SIG-M5 (cell line): ENCODE measurements around the gene TNN.

Experiments used
- DNase-seq: peaks from one replicate; lab custom pipeline; 2025; lab: John Stamatoyannopoulos, UW

The TNN gene

DNA sequence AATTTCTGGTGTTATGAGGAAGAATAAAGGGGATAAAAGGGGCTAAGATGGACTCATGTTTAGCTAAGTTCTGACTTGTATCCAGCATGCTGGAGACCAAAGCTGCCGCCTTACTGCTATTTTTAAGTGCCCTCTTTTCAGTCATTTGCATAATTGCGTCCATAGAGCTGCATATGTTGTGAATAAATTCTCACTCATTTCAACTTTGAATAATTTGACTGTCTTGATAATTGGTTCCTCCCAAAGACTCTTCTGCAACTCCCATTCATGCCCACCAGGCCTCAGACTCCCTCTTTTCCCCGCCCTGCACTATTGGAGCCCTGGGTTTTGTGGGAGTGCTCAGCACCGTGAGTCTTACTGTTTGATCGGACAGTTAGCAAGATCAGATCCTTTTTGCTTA is 79.9 kb downstream of the TNN start:
- no peak for DNase-seq

DNA sequence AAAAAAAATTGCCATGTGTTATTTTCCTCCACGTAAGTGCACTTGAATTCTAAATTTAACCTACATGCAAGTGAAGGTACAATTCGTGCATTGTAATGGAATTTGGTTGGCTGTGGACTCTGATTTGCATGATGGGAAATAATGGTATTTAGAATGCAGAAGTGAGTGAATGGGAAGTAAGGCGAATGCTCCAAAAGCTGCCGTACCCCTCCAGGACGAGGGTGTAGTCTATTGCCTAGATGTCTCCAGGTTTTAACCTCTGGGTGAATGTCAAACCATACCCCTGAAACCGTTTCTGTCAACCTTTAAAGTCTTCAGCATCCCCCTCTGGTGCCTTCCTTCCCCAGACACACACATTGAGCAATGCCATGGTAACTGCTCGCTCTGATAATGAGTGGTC is 80.4 kb downstream of the TNN start:
- no peak for DNase-seq

DNA sequence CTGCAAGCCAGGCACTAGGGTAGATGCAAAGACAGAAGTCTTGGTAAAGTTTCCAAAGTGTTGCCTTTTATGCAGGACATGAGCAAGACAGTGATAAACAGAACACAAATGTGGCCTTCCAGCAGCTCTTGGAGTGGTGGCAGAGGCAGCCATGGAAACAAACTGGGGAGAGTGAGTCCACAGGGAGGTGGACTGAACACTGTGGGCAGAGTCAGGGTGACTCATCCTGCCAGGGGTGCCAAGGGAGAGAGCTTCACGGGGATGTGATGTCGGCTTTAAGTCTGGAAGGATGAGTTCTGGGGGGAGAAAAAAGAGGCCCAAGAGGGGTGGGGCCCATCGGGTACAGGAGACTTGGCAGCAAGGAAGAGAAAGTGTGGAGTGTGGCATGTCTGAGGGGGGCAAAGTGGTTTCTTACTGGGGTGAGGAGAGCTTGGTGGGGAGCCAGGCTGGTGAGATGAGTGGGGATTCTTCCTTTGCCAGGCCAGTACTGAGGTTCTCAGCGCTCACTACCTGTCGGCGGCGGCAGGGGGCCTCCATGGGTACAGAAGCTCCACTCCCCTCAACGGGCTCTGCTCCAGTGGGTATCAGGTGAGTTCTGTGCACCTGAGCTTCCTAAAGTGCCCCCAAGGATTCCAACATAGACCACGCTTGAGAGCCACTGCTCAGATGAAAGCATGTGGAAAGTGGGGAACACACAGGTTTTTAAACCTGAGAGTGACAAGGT is 83.1 kb downstream of the TNN start:
- DNase-seq: no peak

DNA sequence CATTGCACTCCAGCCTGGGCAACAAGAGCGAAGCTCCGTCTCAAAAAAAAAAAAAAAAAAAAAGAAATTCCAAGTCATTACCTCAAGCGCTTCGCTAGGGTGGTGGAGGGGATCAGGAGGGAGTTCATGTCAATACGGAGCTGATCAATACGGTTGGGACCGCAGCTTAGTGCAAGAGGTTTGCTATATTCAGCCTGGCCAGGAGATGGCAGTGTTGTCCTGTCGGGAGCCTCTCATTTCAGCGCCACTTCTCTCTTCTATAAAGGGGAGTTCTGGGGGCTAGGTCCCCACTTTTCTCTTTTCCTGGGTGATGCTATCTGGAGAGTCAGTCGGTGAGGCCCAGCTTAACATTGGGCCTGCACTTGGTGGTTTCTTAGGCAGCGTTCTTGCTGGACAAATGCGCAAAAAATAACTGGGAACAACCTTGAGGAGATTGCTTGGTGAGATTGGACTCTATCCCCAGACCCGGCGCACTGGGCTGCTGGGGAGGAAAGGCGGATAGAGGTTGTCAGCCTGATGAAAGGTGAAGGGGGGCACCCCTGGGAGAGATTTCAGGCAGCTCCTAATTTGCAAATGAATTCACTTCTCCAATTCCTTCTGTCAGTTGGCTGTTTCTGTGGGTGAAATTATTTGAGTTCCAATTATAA is 84.5 kb downstream of the TNN start:
- DNase-seq: no peak

DNA sequence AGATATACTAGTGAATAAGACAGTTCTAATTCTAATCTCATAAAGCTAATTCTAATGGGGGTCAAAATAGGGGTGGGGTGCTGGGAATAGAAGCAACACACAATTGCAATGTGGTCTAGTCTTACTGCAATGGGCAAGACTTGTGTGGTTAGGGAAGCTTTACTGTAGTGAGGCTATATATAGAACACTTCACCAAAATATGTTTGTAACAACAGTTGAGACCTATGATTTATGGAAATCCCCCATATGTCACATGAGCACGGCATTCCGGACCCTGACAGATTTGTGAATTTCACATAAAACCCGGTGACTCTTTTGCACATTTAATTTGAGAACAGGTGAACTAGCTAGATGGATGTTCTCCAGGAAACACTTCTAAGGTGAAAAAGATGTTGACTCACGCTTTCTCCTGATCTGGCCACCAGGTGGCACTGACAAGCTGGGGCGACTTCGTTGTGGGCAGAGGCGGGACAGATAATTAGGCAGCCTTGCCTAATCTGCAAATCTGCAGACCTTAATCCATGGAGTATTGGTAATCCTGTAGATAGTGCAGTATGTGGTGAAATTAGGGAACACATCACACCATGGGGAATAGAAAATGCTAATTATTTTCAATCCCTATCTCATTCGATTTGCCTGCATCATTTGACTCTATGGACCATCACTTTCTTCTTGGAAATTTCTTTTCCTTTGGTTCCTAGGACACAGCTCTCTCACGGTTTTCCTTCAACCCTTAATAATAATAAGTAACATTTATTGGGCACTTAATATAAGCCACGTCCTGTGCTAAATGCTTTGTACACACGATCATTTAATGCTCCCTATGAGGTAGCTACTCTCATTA is 87.2 kb downstream of the TNN start:
- no peak for DNase-seq

GRCh38 chr1:175155473-175155856 is 87.8 kb downstream of the TNN start:
- DNase-seq: no peak

- DNase-seq: no peak
Measured at GRCh38 chr1:175155936-175156335, 88.3 kb downstream of the TNN start.

DNA sequence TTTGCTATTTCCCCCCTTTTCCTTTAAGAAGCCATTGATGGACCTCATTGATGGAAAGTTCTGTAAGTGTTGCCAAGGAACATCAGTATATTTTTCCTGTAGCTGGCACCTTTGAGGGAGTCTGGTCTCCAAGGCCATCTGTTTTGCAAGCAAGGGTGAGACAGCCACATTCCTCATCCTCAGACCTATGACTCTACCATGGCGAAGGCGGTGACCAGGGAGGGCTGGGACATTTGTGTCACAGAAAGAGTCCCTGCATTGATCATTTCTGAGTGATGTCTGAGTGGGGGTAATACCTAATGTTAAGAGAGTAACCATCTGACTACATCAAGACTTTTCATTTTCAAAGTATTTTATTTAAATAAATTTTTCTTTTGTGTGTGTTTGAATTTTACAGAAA is 89.6 kb downstream of the TNN start:
- no peak for DNase-seq

- DNase-seq: no peak
Measured at GRCh38 chr1:175158170-175158591, 90.5 kb downstream of the TNN start.

- DNase-seq: no peak
Measured at GRCh38 chr1:175162955-175163354, 95.3 kb downstream of the TNN start.

DNA sequence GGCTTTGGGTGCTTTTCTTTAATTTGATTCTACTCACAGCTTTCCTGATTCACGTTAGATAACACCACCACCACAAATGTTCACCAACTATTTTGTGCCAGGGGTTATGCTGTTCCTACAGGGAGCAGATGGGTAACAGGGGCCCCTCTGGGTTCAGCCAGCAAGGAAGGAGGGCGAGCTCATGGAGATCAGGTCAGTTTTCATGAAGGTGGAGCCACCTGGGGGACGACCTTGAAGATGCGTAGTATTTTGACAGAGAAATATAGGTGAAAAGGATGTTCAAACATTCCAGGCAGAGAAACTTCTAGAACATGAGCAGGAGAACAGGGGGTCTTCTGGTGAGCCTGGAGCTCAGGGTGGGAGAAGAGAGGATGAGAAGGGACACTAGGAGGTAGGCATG is 96.1 kb downstream of the TNN start:
- no peak for DNase-seq

DNA sequence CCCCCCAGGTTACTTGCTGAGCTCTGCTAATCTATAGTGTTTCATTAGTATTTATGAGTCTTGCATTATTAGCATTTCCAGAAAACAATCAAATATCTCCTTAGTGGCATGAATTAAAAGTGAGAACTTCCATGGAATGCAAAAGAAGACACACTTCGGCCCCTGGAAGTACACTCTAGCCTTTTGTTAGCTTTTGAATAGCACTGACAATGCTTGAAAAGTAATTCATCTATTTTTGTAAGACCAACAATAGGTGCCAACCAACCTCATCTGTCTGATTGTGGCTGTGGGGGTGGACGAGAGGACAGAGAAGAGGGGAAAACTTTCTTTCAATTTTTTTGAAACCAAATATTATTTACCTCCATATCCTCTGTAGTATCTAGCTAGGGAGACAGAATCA is 97.1 kb downstream of the TNN start:
- DNase-seq: no peak

- no peak for DNase-seq
Measured at GRCh38 chr1:175166746-175167145, 99.1 kb downstream of the TNN start.

DNA sequence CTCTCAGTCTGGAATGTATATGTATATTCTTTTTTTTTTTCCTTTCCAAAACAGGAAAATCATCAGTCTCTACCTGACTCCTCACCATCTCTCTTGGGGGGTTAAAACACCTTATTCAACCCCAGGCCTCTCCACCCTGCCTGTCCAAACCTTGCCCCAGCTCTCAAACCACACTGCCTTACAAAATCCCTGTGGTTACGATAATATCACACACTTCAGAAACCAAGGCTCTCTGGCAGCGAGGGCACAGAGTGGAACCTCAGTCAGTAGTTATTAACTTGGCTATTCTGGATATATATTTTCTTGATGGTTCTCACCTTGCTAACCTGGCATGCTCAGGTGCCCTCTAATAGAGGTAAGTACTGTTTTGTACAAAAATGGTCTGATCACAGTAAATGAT is 100.2 kb downstream of the TNN start:
- no peak for DNase-seq

- DNase-seq: no peak
Measured at GRCh38 chr1:175168782-175169181, 101.1 kb downstream of the TNN start.

GRCh38 chr1:175169286-175170018 is 101.8 kb downstream of the TNN start:
- DNase-seq: no peak

DNA sequence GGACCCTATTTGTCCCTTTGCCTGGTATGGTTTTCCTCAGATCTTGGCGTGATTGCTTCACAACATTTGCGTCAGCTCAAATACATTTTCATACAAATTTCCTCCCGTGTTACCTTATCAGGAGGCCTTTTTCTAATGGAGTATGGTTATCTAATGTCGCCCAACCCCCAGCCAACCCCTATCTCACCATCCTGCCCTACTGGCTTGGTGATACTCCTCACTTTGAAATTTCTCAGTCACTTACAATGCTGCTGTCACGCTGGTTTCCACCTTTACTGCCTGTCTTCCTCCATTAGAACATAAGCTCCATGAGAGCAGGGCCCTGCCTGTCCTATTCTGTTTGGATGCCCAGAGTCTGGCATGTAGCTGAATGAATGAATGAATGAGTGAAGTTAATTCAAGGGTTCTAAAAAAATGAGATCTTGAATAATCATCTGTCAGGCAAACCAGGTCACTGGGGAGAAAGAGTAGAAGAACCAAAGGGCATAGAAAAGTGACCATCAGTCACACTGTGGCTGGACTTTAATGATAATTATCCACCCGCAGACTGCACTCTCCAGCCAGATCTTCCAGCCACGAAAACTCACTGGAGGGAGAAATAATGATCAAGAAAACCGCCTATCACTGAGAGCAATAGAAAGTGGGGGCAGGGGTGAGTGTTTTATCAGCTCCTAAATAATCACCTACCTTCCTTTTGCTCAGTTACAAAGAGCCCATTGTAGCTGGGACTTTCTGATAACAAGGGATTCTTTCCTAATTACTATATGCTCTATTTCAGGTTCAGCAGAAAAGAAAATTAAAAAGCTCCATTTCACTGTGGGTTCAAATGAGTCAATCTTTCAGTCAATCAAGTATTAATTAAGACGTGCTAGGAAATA is 103.6 kb downstream of the TNN start:
- DNase-seq: no peak

DNA sequence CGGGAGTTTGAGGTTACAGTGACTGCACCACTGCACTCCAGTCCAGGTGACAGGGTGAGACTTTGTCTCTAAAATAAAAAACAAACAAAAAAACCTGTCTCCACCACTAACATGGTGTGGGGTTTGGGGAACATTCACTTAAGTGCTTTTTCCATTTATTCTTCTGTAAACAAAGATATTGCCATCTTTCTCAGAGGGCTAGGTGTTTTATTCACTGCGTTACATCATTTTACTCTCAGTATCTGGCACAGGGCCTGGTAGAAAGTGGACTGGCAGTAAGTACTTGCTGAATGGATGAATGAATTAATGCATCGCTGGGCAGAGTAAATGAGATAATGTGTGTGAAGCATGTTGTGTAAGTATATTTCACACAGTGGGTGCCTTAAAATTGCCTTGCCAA is 104.9 kb downstream of the TNN start:
- DNase-seq: no peak

GRCh38 chr1:175173531-175173930 is 105.9 kb downstream of the TNN start:
- DNase-seq: no peak

DNA sequence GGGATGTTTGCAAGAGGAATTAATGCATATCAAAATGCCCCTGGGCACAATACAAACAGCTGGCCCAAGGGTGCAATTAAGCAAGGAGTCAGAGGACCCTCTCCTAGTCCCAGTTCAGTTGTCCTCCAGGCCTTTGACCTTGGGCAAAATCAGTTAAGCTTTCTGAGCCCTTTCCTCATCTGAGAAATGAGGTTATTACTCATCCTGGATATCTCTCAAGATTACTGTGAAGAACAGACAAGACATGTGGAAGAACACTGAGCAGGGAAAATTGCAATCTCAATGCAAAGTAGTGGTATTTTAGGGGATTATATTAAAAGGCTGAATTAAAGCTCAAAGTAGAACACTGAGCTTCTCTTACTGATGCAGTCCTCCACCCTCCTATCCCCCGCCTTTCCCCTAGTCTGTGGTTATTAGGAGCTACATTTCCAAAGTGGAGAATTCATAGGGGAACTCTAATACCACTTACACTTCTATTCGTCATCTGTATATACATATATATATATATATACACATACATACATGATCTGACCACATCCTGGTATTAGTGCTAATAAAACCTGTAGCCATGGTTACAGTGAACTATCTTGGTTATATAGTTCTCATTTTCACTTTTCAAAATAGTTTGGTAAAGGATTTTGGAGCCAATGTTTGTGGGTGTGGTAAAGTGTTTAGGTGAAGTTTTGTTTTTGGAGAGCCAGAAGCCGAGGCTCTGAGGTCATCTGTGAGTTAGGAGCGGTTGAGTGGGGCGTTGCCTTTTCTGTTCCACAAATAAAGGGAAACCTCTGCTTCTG is 106.9 kb downstream of the TNN start:
- no peak for DNase-seq

DNA sequence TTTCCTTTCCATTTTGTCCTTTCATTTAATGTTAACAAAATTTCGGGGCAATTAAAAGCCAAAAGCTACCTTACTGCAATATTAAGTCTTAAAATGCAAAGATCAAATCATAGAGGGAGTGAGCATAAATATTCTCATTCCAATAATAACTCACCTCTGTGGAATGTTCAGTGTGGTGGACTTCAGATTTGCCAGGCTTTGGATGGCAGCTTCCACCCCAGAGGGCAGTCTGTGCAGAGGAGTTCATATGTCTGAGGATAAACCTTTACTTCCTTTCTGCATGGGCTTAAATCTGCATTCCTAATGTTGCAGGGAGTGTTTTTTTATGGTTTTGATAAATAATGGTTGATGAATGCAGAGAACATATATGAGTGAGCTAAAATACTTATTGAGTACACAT is 108.6 kb downstream of the TNN start:
- DNase-seq: no peak
